A673 (cell line): ENCODE results near the gene CLIC6.

Source experiments
- CTCF ChIP-seq: fragments of 300-800, 200-600 bp; sonication (generic); conservative IDR thresholded peaks from 2 replicates; pipeline ENCODE4 v1.5.1; 2017; ENCODE audit warnings: low read depth, mild to moderate bottlenecking, antibody characterized with exemption, low read length, moderate library complexity, mixed read lengths
- EZH2 ChIP-seq: fragments of 200-600 bp; sonication (generic); IDR thresholded peaks from 2 replicates; pipeline ENCODE4 v1.6.1; 2017; ENCODE audit warnings: borderline replicate concordance, low read depth, mild to moderate bottlenecking, mixed read lengths, antibody characterized with exemption, low read length; ENCODE audit not compliant: poor library complexity, severe bottlenecking

GRCh38 chr21:34679051-34679450 is 10.3 kb downstream of the CLIC6 start:
- TF ChIP-seq CTCF (no peak), EZH2 (no peak)
